Measurements from ENCODE around the gene TMEM198.

The TMEM198 gene

DNA sequence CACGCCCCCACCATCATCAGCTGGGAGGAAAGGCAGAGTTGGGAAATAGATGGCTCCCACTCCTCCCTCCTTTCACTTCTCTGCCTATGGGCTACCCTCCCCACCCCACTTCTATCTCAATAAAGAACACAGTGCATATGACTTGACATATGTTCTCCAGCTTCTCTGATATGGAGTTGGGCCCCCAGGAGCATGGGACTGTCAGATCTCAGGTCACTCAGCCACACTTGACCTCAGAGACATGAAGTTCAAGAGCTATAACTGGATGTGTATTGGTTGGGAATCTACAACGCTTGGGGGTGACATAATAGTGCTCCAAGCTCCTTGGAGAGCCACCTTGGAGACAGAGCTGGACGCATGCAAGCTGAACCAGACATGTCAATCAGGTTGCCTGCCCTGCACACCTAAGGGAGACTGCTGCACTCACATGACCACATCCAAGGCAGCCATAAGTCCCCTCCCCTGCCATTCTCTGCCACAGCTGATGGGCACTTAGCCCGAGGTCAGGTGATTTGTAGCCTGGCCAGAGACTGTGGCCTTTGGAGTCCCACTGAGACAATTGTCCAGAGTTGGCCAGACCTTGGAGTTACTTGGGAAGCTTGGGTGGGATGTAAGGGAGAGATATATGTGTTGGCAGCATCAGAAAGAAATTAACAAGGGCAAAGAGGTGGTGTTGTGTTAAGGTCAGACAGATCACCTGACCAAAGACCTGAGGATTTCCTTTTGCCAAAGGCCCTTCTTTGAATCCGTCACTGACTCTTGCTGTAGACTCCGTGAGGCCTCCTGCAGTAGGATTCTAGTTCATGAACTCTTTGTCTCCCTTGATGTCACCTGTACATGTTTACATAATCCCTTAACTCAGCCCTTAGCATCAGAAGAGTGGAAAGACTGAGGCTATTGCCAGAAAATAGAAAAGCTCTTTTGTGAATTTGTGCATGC is 32.0 kb downstream of the TMEM198 start:
- no peak for DNase-seq (ENCODE audit: low read depth in 1 of 2, low spot score in 1 of 2)

DNA sequence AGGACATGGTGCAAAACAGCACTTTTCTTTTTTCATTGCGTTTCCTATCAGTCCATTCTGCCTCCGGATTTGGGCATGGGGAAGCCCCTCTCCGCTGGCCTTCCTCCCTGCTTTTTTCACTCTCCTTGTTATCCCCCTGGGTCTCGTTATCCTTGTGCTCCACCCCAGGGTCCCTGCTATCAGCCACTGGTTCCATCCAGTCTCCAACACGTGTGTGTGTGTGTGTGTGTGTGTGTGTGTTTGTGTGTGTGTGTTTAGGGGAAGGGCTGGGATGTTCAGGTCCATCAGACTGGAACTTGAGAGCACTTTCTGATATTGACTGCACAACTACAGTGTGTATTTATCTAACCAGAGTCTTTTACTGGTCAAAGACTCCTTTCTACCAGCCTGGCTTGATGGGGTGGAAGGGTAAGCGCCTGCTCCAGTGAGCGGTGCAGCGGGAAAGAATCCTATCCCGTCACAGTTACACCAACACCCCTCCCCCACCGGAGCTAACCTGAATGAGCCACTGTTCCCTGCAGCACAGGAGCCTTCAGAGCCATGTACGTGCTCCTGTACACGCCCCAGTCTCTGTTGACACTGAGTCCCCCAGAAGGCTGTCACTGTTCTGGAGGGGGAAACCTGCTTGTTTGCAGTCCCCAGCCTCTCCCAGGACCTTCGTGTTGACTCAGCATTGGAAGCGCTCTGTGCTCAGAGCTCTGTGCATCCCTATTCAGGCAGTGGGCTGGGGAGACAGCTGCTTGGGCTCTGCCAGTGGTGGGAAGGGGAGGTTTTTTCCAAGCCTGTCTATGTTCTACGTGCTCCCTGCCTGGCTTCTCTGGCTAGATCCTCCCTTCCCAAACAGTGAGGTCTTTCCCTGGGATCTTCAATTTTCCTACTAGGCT is 32.9 kb downstream of the TMEM198 start:
- DNase-seq (ENCODE audit: low read depth in 1 of 2, low spot score in 1 of 2), result no peak

DNA sequence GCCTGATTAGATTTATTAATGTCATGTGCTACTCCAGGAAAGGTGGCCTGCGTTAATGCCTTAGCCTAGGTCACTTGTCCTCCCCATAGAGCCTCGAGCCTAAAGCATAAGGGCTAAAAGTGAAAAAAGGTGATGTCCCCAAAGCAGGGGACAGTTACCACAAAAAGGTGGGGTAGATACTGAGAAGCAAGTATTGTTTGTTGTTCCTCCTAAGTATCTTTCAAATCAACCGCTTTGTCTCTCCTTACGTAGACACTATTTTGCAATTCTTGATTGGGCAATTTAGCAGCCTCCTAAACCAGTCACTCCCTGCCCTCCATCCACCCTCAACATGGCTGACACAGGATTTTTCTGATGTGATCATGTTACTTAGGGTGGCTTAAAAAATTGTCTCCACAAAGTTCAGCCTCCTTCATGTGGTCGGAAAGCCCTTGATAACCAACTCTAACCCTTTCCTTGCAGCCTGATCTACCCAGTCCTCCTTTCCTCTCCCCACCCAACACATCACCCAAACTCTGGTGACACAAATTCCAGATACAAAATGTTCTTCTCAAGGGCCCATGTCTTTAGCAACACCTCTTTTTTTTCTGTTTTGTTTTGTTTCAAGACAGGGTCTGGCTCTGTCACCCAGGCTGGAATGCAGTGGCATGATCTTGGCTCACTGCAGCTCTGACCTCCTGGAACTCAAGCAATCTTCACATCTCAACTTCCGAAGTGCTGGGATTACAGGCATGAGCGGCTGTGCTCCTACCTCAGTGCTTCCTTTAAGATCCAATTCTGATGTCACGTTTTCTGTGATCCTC is 35.2 kb downstream of the TMEM198 start:
- no peak for DNase-seq (ENCODE audit: low read depth in 1 of 2, low spot score in 1 of 2)

DNA sequence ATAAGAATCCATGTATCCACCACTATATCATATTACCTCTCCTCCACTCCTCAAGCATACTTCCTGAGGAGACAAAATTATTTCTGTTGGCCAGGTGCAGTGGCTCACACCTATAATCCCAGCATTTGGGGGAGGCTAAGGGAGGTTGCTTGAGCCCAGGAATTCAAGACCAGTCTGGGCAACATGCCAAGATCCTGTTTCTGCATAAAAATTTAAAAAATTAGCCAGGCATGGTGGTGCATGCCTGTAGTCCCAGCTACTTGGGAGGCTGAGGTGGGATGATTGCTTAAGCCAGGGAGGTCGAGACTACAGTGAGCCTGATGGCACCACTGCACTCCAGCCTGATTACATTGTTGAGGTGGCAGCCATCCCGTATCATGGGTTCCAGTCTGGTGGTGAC is 37.5 kb downstream of the TMEM198 start:
- DNase-seq (ENCODE audit: low read depth in 1 of 2, low spot score in 1 of 2), result no peak

DNA sequence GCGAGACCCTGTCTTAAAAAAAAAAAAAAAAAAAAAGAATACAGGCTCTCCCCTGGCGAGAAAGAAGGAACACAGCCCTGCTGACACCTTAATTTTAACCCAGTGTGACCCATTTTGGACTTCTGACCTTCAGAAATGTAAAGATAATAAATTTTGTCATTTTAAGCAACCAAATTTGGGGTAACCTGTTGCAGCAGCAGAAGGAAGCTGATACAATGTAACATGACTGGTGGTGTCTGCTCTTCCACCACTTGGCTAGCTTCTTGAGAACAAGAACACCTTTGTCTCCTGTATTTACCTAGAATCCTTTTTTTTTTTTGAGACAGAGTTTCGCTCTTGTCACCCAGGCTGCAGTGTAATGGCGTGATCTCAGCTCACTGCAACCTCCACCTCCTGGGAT is 47.3 kb downstream of the TMEM198 start:
- no peak for DNase-seq (ENCODE audit: low read depth in 1 of 2, low spot score in 1 of 2)

DNA sequence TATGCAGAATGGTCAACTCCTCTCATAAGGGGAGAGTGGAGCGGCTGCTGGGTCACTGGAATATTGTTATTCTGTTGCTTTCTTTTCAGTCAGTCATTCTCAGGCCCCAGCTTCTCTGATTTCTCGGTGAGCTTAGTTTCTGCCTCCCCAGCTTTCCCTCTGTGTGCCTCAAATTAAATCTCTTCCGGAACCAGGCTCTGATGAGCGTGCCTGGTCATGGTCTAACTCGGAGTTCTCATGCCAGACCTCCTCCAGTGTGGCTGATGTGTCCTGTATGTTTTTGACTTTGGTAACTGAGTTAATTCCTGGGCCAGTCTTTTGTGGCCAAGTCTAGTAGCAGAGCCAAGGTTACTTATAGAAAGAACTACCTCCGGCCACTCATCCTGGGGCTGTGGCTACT is 48.9 kb downstream of the TMEM198 start:
- DNase-seq (ENCODE audit: low read depth in 1 of 2, low spot score in 1 of 2), result no peak

DNA sequence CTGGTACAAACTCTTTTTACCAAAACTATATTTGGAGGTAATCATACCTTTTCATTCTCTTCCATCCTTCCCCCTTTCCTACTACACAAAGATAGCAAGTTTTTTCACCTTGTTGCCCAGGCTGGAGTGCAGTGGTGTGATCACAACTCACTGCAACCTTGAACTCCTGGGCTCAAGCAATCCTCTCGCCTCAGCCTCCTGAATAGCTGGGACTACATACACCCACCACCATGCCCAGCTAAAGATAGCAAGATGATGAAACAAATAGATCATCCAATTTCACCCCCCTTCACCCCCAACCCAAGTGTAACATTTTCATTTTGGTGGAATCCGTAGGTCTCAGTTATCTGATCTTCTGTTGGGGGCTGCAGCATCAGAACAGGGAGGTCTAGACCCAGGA is 49.3 kb downstream of the TMEM198 start:
- no peak for DNase-seq (ENCODE audit: low read depth in 1 of 2, low spot score in 1 of 2)

DNA sequence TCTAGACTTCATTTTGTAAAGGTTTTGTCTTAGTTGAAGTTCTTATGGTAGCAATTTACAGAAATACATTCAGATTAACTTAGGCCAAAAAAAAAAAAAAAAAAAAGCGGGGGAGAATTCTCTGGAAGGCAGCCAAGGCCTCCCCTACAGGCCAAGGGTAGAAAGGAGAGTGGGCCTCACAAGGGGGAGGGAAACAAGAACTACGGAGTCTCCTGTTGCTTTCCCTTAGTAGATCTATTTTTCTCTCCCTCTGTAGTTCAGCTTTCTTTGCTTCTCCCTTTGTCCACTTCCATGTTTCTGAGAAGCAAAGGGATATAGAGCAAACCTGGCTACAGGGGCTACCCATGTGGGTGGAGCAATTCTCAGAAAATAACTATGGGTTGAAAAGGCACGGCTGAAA is 51.4 kb downstream of the TMEM198 start:
- no peak for DNase-seq (ENCODE audit: low read depth in 1 of 2, low spot score in 1 of 2)

DNA sequence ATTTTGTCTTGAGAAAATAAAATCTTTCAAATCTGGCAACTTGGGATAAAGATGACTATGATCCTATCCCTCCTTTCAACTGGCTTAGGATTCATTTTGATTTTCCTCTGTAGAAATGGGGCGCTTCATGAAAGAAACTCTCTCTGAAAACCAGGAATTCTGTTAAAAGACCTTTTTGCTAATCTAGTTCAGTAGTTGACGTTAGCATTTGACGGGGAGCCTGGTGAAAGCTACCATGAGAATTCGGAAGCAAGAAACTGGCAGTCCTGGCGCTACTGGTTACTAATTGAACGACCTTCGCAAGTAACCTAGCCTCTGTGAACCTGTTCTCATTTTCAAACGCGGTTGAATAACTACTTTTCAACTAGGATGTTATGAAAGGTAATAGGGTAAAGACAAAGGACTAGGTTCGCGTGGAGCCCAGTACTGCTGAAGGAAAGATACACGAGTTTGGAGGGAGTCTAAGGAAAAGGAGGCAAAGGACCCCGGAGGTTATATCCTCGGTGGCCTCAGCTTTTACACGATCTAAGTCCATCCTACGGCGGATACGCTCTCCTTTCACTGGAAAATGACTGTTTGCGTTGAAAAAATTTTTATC is 53.2 kb downstream of the TMEM198 start:
- DNase-seq (ENCODE audit: low read depth in 1 of 2, low spot score in 1 of 2), result peak in 1 of 2 donors; percentile 4

DNA sequence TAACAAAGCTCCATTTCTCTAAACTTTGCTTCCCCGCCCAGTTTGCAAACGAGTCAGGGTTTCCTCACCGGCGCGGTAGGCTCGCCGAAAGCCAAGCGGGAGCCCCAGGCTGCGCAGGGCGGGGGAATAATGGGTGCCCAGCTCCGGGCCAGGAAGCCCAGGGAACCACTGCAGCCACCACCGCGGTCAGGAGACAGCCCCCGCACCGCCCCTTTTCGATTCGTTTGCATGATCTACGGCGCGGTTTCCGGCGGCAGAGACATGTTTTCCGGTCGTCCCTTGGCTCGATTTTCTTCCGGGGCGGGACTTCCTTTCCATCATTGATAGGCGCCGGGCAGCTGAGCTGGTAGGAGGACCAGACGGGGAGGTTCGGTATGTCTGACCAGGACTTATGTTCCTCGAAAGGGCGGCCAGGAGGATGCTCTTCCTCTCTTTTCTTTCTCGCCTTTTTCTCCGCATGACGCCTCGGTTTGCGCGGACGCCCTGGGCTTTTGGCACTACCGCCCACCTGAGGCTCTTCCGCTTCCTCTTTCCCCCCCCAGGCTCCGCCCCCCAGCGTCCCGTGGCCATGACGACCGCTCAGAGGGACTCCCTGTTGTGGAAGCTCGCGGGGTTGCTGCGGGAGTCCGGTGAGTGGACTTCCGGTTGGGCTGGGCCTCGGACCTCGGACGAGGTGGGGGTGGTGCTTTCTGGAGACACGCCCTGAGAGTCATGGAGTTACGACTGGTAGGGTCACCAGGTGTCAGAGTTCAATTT is 53.9 kb downstream of the TMEM198 start, which contains the start of gene STK11IP:
STK11IP (plus strand) TSS at position 306 of the 756 bp plus-strand sequence; CDS start at position 569, 263 bp downstream.
- peak; percentile 79 to 92 for DNase-seq (ENCODE audit: low read depth in 1 of 2, low spot score in 1 of 2)

DNA sequence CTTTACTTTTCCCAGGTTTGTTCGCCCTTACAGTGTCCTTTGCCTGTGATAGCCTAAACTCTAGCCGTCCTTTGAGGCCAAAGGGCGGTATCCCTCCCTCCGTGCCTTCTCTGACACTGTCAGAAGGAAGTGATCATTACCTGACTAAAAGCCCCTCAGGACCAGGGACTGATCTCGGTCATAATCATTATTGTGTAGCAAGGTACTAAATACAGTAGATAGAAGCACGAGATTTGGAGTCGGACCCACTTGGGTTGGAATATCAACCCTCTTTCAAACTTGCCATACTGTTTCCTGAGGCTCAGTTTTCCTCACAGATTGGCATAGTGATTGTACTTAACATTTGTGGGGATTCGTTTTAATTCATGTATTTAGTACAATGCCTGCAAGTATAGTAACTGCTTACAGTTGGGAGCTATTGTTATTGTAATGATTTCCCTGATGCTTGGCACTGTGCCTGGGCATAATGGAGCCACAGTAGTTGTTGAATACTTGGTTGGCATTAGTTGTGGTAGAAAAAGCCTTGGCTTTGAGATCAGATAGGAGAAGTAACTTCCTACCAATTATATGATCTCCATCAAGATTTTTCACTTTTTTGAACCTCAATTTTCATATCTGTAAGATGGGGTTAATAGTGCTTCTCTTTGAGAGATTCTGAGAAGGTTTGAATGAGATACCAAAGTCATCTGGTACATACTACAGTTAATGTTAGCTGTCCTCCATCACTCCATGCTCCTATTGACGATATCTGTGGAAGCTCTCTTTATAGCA is 54.7 kb downstream of the TMEM198 start:
- no peak for DNase-seq (ENCODE audit: low read depth in 1 of 2, low spot score in 1 of 2)
